ENCODE data around the gene RAD51D. TPM values are rescaled to one million over a fixed set of nuclear protein-coding genes. Genes with fewer than 3 reads are reported as not detected.

RAD51D gene
- total and polyA plus RNA-seq, 4 donors, result 3.4 to 6.1 (median 3.7) TPM

- no peaks in the 10 kb centered on the region for H3K9me3 ChIP-seq (ENCODE audit: control insufficient read depth in 4 of 4, low read length in 3 of 4)
- no peaks in the 10 kb centered on the region for H3K36me3 ChIP-seq (ENCODE audit: control insufficient read depth in 4 of 4, insufficient read depth in 3 of 4, low read depth in 1 of 4, low read length in 3 of 4)
- H3K4me3 ChIP-seq (ENCODE audit: low read depth in 1 of 3, low read length in 3 of 3), result no peak overlapping the region
- no peak for DNase-seq (ENCODE audit: low spot score)
- peaks cover 18 to 53% (median 47%) of the 10 kb centered on the region in 4 donors for H3K4me1 ChIP-seq (ENCODE audit: control insufficient read depth in 4 of 4, insufficient read depth in 4 of 4, low read length in 3 of 4)
- TF ChIP-seq HNF4A (conservative IDR thresholded peaks at IDR 0.05) (no peak), EGR1 (IDR thresholded peaks at IDR 0.05; ENCODE audit: low read depth in 2 of 2) (no peak), JUND (IDR thresholded peaks at IDR 0.05) (no peak), REST (IDR thresholded peaks at IDR 0.05) (no peak), RAD21 (IDR thresholded peaks at IDR 0.05) (no peak), ATF3 (IDR thresholded peaks at IDR 0.05) (no peak), YY1 (IDR thresholded peaks at IDR 0.05) (no peak), RXRA (IDR thresholded peaks at IDR 0.05) (no peak), SP1 (IDR thresholded peaks at IDR 0.05) (no peak), FOXA1 (IDR thresholded peaks at IDR 0.05) (no peak), TAF1 (conservative IDR thresholded peaks at IDR 0.05) (no peak), HNF4G (IDR thresholded peaks at IDR 0.05) (no peak), ZBTB33 (IDR thresholded peaks at IDR 0.05) (no peak), MAX (IDR thresholded peaks at IDR 0.05) (no peak), FOXA2 (IDR thresholded peaks at IDR 0.05) (no peak), CTCF (IDR thresholded peaks at IDR 0.05; ENCODE audit: low read depth, low read length, missing input control) (no peak)
- peak overlapping the region in 1 of 2 donors; percentile 16 for H3K27ac ChIP-seq (ENCODE audit: low read depth in 1 of 2, low read length in 2 of 2)
- no peak overlapping the region for H3K9ac ChIP-seq (ENCODE audit: low read depth in 1 of 2, low read length in 2 of 2)
- no peaks in the 10 kb centered on the region for H3K27me3 ChIP-seq (ENCODE audit: control insufficient read depth in 4 of 4, insufficient read depth in 4 of 4, low read length in 3 of 4)
- whole genome bisulfite sequencing, result 87% methylated on average over 3 of the region's 3 CpGs
Observed at GRCh38 chr17:35048685-35049379, 70.8 kb downstream of the RAD51D start.

Data from liver (tissue), 9 donors.